Sigmoid colon (tissue), 4 donors: ENCODE results near the gene SMCR8.

Source experiments
- EP300 ChIP-seq, 4 donors: sonication (generic); formaldehyde crosslinking; IDR thresholded peaks; one replicate each; pipeline ENCODE4 v1.6.1; 2017; ENCODE audit warnings: antibody characterized with exemption in 4 of 4
- POLR2A ChIP-seq, 2 donors: fragments of 450-650 bp; IDR thresholded peaks; one replicate each; pipeline ENCODE4 v1.6.1; 2016; ENCODE audit warnings: antibody characterized with exemption in 2 of 2, mild to moderate bottlenecking in 2 of 2, moderate library complexity in 2 of 2
- POLR2AphosphoS5 ChIP-seq, 4 donors: sonication (generic); formaldehyde crosslinking; IDR thresholded peaks; one replicate each; pipeline ENCODE4 v1.6.1; 2017; ENCODE audit warnings: antibody characterized with exemption in 4 of 4
- TF ChIP-seq, protein P1 (sequence below), 4 experiments: fragments of 450-650 bp in 3 of 4; fragments of 200-600 bp in 1 of 4; IDR thresholded peaks; one replicate each; pipeline ENCODE4 v1.5.1; 2016 to 2019; ENCODE audit warnings: antibody characterized with exemption in 4 of 4, mild to moderate bottlenecking in 3 of 4, moderate library complexity in 2 of 4

DNA sequence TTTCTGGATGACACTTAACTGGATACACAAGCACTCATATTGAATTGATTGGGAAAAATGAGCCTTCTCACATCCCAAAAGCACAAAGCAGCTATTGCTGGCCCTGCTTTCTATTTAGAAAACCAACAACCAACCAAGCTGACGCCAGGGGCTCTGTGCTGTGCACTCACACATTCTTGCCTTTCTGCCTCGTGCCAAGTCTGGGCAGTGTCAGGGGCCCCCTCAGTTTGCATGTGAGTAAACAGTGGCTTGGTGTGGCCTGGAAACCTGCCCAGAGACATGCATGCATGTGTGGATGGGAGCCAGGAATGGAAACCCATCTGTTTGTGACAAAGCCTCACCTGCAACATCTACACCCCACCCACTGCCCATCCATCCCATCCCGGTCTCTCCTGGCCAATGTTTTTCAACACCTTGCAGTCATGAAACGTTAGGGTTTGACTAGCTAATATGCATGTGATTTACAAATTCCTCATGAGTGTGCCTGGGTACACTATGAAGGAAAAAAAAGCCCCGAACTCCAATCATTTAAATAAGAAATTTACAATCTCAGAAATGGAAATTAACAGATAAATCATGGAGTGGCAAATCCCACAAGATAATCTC is 34.2 kb upstream of the SMCR8 start:
- TF ChIP-seq POLR2A (IDR thresholded peaks at IDR 0.05) = no peak
- TF ChIP-seq, protein P1, sequence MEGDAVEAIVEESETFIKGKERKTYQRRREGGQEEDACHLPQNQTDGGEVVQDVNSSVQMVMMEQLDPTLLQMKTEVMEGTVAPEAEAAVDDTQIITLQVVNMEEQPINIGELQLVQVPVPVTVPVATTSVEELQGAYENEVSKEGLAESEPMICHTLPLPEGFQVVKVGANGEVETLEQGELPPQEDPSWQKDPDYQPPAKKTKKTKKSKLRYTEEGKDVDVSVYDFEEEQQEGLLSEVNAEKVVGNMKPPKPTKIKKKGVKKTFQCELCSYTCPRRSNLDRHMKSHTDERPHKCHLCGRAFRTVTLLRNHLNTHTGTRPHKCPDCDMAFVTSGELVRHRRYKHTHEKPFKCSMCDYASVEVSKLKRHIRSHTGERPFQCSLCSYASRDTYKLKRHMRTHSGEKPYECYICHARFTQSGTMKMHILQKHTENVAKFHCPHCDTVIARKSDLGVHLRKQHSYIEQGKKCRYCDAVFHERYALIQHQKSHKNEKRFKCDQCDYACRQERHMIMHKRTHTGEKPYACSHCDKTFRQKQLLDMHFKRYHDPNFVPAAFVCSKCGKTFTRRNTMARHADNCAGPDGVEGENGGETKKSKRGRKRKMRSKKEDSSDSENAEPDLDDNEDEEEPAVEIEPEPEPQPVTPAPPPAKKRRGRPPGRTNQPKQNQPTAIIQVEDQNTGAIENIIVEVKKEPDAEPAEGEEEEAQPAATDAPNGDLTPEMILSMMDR (IDR thresholded peaks at IDR 0.05) = no peak
- no peak for TF ChIP-seq POLR2AphosphoS5 (IDR thresholded peaks at IDR 0.05)
- TF ChIP-seq EP300 (IDR thresholded peaks at IDR 0.05) = no peak
